Activated effector memory CD4-positive, alpha-beta T cell treated with Interleukin-2 at 50 U/mL for 16 hours (primary cell): ENCODE measurements around the gene HSPBP1.
"Not testable (repeated sequence)": the region's sequence is repeated elsewhere in the genome, so short reads cannot be mapped to it uniquely, and the experiment has no call there.

Experiments used
- DNase-seq: peaks from one replicate; pipeline ENCODE4 v3.0.0-alpha.2; 2020

The HSPBP1 gene, protein sequence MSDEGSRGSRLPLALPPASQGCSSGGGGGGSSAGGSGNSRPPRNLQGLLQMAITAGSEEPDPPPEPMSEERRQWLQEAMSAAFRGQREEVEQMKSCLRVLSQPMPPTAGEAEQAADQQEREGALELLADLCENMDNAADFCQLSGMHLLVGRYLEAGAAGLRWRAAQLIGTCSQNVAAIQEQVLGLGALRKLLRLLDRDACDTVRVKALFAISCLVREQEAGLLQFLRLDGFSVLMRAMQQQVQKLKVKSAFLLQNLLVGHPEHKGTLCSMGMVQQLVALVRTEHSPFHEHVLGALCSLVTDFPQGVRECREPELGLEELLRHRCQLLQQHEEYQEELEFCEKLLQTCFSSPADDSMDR

DNA sequence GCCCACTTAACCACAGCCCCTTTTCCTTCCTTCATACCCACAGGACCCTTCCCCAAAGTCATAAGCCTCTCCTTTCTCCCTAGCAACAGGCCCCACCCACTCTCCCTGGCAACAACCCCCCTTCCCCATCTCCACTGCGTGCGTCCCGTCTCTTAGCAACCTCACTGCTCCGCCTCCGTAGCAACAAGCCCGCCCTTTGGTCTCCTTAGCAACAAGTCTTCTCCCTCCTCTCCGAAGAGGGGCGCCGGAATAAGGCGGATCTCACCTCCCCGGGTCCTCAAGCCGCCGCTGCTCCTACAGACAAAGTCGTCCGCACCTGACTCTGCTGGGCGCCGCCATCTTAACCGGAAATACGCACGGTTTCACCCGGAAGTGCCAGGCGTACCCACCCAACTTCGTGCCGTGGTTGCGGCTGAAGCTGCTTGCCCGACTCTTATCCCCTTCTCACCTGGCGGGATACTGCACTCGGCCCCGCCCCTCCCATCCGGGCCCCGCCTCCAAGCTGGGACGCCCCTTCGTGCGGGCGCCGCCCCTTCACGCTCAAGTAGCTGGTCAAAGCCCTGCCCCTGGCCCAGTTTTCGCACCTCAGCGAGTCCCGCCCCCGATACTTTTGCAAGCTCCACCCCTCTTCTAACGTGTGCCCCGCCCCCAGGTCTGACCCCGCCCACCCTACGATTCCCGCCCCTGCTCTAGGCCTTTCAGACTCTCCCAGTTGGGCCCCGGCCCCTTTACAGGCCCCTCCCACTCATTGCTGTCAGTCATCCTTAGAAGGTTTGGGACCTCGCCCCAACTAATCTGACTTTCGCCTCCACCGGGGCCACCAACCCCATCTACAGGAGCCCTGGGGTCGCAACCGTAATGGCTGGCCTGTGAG is at the start of gene HSPBP1:
Gene HSPBP1 (minus strand): TSS at position 341 of the 874 bp plus-strand sequence. CDS start 502 bp downstream, outside the sequence.
- DNase-seq: peak; percentile 94

DNA sequence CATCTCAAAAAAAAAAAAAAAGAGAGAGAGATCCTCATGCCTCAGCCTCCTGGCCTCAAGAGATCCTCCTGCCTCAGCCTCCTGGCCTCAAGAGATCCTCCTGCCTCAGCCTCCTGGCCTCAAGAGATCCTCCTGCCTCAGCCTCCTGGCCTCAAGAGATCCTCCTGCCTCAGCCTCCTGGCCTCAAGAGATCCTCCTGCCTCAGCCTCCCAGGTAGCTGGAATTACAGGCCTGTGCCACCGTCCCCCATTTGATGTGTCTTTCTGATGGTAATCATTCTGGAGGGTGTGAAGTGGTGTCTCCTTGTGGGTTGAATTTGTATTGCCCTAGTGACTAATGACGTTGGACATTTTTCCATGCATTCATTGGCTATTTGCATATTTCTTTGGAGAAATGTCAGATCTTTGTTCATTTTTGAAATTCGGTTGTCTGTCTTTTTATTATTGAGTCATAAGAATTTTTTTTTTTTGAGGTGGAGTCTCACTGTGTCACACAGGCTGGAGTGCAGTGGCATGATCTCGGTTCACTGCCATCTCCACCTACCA is 48.9 kb upstream of the HSPBP1 start:
- DNase-seq: not testable (repeated sequence)

DNA sequence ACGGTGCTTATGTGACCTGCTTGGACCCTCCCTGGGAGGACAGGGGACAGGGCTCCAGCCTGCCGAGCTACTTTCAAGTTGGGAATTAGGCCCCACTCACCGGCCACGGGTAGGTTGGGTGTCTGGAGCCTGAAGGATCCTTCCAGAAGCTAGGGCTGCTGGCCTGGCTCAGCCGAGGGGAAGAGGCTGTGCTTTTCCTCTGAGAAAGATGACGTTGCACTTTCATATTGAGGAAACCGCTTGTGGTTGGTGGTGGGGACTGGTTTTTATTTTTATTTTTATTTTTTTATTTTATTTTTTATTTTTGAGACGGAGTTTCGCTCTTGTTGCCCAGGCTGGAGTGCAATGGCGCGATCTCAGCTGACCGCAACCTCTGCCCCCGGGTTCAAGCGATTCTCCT is 45.3 kb upstream of the HSPBP1 start, which contains the start of gene TMEM150B:
Gene TMEM150B (minus strand): TSS at position 170 of the 400 bp plus-strand sequence. CDS start 4,305 bp downstream, outside the sequence.
- DNase-seq: no peak

DNA sequence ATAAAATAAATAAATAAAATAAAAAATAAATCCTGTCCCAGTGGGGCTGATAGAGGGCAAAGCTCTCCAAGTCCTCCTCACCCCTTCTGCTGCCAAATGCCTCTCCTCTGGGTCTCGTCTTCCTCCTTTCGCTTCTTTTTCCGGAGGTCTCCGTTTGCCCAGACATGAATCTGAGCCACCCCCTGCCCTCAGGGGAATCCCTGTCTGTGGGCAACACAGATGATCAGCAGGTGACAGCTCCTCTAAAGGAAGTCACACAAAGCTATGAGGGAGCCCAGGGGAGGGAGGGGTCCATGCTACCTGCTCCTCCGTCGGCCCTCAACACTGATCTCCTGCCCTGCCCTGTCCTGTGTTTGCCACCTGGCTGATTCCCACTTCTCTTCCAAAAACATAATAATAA is 44.8 kb upstream of the HSPBP1 start:
- DNase-seq: no peak

DNA sequence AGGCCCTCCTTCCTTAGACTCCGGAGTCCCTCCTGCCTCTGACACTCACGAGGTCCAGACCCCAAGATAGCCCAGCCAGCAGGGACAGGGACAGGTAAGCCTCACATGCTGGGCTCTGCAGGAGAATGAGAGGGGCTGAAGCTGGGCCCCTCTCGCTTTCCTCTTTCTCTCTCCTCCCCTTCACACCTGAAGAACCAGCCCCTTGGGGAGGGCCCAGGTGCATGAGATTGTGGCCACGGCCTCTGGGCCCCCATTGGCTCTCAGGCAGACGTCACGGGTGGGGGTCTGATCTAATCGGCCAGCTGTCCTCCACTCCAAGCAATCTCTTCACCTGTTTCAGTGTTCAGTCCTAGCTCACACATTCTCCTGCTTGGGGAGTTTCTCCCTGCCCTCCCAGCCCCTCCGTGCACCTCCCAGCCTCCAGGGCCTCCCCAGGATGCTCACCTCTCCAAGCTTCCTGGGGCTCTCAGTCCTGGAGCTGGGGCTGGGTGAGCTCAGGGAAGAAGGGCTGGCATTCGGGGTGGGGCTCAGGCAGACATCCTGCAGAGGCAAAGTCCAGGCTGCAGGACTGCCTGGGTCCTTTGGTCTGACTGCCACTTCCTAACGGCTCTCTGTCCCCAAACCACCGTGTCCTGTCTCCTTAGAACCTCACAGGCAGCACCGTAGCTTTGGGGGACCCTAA is 42.4 kb upstream of the HSPBP1 start:
- no peak for DNase-seq

DNA sequence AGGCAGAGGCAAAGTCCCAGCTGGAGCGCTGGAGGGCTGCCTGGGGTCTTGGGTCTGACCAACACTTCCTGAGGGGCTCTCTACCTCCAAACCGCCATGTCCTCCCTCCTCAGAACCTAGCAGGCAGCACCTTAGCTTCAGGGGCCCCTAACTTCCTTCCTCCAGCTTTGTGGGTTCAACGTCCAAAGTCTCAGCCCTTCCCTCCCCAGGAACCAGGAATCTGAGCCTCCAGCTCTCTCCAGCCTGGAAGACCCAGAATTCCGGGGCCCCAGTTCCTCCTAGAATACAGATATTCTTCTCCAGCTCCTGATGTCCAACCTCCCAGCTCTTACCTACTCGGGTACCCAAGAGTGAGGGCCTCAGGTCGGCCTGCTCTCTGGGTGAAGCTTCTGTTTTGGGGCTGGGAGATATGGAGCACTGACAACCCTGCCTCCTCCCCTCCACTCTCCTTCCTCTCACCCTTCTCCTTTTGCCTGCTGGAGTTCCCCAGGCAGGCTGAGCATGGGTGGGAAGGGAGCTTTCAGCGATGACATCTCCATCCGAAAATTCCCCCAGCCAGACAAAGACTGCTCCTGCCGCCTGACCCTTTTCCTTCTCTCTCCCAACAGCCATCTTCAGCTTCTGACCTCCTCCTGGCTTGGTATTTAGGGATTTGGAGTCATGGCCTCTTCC is 41.7 kb upstream of the HSPBP1 start:
- DNase-seq: no peak

DNA sequence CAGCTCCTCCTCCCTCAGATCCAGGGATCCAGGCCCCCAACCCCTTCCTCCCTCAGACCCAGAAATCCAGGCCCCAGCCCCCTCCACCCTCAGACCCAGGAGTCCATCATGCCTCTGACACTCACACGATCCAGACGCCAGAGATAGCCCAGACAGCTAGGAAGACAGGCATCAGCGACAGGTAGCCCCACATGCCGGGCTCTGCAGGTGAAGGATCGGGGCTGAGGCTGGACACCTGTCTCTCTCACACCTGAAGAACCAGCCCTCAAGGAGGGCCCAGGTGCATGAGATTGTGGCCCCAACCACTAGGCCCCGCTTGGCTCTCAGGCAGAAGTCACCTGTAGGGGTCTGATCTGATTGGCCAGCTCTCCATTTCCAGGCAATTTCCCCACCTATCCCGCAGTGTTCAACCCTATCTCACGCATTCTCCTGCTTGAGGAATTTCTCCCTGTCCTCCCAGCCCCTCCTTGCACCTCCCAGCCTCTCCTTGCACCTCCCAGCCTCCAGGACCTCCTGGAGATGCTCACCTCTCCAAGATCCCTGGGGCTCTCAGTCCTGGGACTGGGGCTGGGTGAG is 41.0 kb upstream of the HSPBP1 start:
- no peak for DNase-seq

GRCh38 chr19:55319785-55320184 is 39.9 kb upstream of the HSPBP1 start:
- DNase-seq: no peak

GRCh38 chr19:55316646-55317045 is 36.7 kb upstream of the HSPBP1 start:
- no peak for DNase-seq

DNA sequence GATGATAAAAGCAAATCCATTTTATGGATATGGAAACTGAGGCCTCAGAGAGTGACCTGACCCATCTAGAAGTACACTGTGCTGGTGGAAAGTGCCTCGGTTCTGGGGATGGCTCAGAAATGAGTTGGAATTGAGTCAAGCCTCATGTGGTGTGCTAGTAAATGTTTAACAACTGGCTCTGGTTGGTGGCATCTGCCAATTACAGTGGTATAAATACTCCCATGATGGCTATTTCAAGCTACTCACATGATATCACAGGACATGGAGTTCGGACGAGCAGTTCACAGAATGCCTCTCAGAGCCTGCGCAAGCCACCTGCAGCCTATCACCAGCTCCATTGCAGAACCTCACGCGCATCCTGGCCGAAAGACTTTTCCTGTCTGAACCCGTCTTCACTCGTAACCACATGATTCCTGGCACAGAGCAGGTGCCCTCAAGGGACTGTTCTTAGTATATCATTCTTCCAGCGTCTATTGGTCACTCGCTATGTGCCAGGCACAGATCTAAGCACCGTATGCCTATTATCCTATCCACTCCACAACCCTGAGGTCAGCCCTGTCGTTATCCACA is 36.1 kb upstream of the HSPBP1 start:
- DNase-seq: no peak

GRCh38 chr19:55314396-55314795 is 34.5 kb upstream of the HSPBP1 start:
- DNase-seq: no peak

- no peak for DNase-seq
Measured at GRCh38 chr19:55312621-55313512, 33.0 kb upstream of the HSPBP1 start.

- DNase-seq: no peak
Measured at GRCh38 chr19:55311797-55312196, 31.9 kb upstream of the HSPBP1 start.

DNA sequence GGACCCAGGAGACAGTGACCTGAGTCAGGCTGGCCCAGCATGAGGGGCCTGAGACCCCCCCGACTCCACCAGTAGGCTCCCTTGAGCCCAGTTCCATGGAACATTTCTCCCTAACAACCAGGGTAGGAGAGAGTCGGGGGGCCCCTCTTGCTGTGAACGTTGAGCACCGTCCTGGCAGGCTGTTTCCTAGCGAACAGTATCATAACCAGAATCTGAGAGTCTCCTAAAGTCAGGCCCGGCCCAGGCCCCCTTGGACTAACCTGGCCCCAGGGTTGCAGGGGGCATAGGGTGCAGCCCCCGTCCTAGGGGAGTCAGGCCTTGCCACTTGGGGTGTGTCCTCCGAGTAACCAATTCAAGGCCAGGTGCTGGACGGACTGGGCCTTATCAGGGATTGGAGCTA is 31.5 kb upstream of the HSPBP1 start:
- DNase-seq: no peak

GRCh38 chr19:55310498-55310897 is 30.6 kb upstream of the HSPBP1 start:
- DNase-seq: no peak

DNA sequence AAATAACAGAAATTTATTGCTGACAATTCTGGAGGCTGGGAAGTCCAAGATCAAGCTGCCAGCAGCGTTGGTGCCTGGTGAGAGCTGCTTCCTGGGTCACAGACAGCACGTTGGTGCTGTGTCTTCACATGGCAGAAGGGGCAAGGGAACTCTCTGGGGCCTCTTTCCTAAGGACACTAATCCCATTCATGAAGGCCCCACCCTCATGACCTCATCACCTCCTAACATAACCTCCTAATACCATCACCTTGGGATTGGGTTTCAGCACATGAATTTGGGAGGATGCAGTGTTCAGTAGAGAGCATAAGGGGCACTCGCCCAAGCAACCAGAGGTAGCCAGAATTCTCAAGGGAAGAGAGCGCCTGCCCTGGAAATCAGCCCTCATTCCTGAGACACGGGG is 29.5 kb upstream of the HSPBP1 start:
- DNase-seq: no peak

GRCh38 chr19:55308281-55308680 is 28.4 kb upstream of the HSPBP1 start:
- DNase-seq: no peak

- DNase-seq: no peak
Measured at GRCh38 chr19:55306712-55307111, 26.8 kb upstream of the HSPBP1 start.

DNA sequence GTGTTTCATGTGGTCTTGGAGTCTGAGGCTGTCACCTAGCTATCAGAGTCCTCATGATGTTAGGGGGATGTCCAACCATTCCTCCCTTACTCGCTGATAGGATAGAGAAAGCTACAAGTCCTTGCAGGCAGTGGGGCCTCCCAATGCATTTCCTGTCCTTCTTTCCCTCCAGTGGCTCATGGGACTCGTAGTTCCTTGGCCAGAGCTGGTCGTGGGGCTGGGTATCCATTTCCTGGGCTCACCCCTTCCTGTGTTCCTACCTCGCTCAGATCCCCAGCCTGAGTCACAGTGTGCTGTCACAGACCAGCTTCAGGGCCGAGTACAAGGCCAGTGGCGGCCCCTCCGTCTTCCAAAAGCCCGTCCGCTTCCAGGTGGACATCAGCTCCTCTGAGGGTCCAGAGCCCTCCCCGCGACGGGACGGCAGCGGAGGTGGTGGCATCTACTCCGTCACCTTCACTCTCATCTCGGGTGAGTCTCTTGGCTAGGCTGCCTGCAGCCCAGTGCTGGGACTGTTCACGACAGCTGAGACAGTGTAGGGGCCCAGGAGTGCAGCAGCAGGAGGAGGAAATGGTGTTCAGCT is 26.2 kb upstream of the HSPBP1 start:
- no peak for DNase-seq

- peak; percentile 9 for DNase-seq
Measured at GRCh38 chr19:55305491-55305890, 25.6 kb upstream of the HSPBP1 start.
